Measurements from ENCODE around the gene ZNF2. TPM values are rescaled to one million over a fixed set of nuclear protein-coding genes. Genes with fewer than 3 reads are reported as not detected.

Gene ZNF2
- total and polyA plus RNA-seq, 2 experiments from 2014 or later, result 2.2 to 4.5 TPM

DNA sequence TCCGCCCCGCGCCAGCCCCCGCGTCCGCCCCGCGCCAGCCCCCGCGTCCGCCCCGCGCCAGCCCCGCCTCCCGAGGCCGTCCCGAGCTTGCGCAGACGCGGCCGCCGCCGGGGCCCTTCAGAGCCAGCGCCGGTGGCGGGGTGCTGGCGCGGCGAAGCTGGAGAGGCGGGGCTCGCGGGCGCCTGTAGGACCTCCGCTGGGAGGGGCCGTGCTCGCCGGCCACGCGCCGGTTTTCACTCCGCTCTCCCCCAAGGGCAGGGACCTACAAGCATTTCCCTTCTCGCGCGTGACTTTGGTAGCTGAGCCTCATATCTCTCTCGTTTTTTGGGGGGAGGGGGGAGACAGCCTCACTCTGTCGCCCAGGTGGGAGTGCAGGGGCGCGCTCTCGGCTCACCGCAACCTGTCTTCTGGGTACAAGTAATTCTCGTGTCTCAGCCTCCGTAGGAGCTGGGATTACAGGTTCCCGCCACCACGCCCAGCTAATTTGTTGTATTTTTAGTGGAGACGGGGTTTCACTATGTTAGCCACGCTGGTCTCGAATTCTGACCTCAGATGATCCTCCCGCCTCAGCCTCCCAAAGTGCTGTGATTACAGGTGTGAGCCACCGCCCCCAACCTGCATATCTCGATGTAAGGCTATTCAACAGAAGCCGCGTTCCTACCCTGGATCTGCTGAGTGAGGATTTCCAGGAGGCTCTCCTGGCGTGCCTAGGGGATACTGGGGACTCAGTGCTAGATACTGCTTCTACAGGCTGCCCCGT is 5.7 kb upstream of the ZNF2 start, which contains the start of gene ZNF514:
TSS of gene ZNF514 (minus strand) at position 159 of the 760 bp plus-strand sequence. CDS start 6,595 bp downstream, outside the sequence.
- H3K79me2 ChIP-seq, result peaks cover 28% of the 10 kb centered on the region
- H3K9me3 ChIP-seq (ENCODE audit: low read depth), result no peaks in the 10 kb centered on the region
- H3K4me2 ChIP-seq, result peak within 1 kb of the TSS; percentile 99
- no peaks in the 10 kb centered on the region for H3K27me3 ChIP-seq
- no peaks in the 10 kb centered on the region for H4K20me1 ChIP-seq (ENCODE audit: insufficient read depth, poor library complexity, severe bottlenecking)
- H3K4me3 ChIP-seq, result peak within 1 kb of the TSS; percentile 55
- TF ChIP-seq EZH2phosphoT487 (IDR thresholded peaks at IDR 0.05; ENCODE audit: low read depth, severe bottlenecking, unreplicated experiment) (no peak), EZH2 (IDR thresholded peaks at IDR 0.05; ENCODE audit: borderline replicate concordance) (no peak)
- TF ChIP-seq, protein P1, sequence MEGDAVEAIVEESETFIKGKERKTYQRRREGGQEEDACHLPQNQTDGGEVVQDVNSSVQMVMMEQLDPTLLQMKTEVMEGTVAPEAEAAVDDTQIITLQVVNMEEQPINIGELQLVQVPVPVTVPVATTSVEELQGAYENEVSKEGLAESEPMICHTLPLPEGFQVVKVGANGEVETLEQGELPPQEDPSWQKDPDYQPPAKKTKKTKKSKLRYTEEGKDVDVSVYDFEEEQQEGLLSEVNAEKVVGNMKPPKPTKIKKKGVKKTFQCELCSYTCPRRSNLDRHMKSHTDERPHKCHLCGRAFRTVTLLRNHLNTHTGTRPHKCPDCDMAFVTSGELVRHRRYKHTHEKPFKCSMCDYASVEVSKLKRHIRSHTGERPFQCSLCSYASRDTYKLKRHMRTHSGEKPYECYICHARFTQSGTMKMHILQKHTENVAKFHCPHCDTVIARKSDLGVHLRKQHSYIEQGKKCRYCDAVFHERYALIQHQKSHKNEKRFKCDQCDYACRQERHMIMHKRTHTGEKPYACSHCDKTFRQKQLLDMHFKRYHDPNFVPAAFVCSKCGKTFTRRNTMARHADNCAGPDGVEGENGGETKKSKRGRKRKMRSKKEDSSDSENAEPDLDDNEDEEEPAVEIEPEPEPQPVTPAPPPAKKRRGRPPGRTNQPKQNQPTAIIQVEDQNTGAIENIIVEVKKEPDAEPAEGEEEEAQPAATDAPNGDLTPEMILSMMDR (IDR thresholded peaks at IDR 0.05; ENCODE audit: poor library complexity), result no peak
- peaks cover 13% of the 10 kb centered on the region for H3K4me1 ChIP-seq (ENCODE audit: insufficient read depth)
- H3K27ac ChIP-seq, result peak within 1 kb of the TSS; percentile 74
- H2AFZ ChIP-seq, result peak within 1 kb of the TSS; percentile 89
- peak; percentile 93 for DNase-seq (ENCODE audit: low spot score)
- peaks cover 2% of the 10 kb centered on the region for H3K36me3 ChIP-seq (replicated peaks; ENCODE audit: insufficient read depth, low read depth)
- 12% methylated on average over 39 of the region's 64 CpGs for WGBS (ENCODE audit: low lambda C conversion rate, missing lambda C conversion rate)
- no peaks in the 10 kb centered on the region for H3K9me2 ChIP-seq (replicated peaks; ENCODE audit: insufficient read depth)

DNA sequence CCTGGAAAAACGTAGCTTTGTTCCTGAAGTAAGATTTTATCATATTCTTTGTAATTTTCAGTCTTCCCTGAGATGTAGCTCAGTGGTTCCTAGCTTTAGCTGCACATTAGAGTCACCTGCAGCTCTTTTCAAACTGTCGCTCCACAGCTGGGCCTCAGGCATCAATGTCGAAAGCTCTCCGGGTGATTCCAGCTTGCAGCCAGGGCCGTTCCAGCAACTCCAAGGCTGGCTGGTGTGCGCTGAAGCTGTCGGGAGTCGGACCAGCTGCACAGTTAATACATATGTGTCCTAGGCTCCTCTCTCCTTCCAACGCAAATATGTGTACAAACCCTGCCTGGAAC is 609 bp upstream of the ZNF2 start:
- no peaks in the 10 kb centered on the region for H4K20me1 ChIP-seq (ENCODE audit: insufficient read depth, poor library complexity, severe bottlenecking)
- no peak for TF ChIP-seq EZH2 (IDR thresholded peaks at IDR 0.05; ENCODE audit: borderline replicate concordance)
- TF ChIP-seq EZH2phosphoT487 (IDR thresholded peaks at IDR 0.05; ENCODE audit: low read depth, severe bottlenecking, unreplicated experiment), result no peak
- TF ChIP-seq, protein P1 (IDR thresholded peaks at IDR 0.05; ENCODE audit: poor library complexity), result no peak
- peak overlapping the region; percentile 99 for H3K27ac ChIP-seq
- no peaks in the 10 kb centered on the region for H3K27me3 ChIP-seq
- peak overlapping the region; percentile 93 for H3K4me2 ChIP-seq
- H3K9me2 ChIP-seq (replicated peaks; ENCODE audit: insufficient read depth), result no peaks in the 10 kb centered on the region
- no peaks in the 10 kb centered on the region for H3K9me3 ChIP-seq (ENCODE audit: low read depth)
- peaks cover 29% of the 10 kb centered on the region for H3K79me2 ChIP-seq
- 2% methylated on average over 9 of the region's 9 CpGs for WGBS (ENCODE audit: low lambda C conversion rate, missing lambda C conversion rate)
- H2AFZ ChIP-seq, result peak overlapping the region; percentile 91
- H3K4me3 ChIP-seq, result peak overlapping the region; percentile 73
- no peaks in the 10 kb centered on the region for H3K36me3 ChIP-seq (replicated peaks; ENCODE audit: insufficient read depth, low read depth)
- H3K4me1 ChIP-seq (ENCODE audit: insufficient read depth), result peaks cover 14% of the 10 kb centered on the region
- no peak for DNase-seq (ENCODE audit: low spot score)

DNA sequence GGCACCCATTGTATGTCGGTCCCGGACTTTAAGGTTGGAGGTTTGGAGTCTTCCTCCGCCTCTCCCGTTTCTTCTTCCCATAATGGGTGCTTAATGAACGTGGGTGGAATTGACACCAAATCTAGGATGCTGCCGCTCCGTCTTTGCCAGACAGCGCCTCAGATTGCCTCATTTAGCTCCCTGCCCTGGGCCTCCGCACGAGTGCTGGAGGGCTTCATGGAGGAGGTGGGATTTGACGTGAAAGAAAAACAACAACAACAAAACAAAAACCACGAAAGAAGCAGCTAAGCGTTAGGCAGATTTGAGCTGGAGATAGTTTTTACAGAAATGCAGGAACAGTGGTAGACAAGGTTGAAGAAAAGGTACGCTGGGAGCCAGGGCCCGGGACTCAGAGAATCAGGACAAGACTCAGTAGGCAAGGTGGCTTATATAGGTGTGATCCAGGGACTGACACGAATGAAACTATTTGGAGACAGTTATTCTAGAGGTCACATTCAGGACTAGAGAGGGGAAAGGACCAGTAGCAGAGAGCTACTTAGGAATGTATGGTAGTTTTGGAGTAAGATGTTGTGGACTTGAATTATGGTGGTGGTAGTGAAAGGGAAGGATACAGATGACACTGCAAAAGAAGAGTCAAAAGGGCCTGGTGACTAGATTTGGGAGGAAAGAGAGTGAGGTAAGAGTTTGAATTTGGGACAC is 605 bp downstream of the ZNF2 start:
- no peaks in the 10 kb centered on the region for H3K9me2 ChIP-seq (replicated peaks; ENCODE audit: insufficient read depth)
- H3K27ac ChIP-seq, result peak overlapping the region; percentile 47
- H3K9me3 ChIP-seq (ENCODE audit: low read depth), result no peaks in the 10 kb centered on the region
- no peaks in the 10 kb centered on the region for H3K27me3 ChIP-seq
- H4K20me1 ChIP-seq (ENCODE audit: insufficient read depth, poor library complexity, severe bottlenecking), result no peaks in the 10 kb centered on the region
- peak overlapping the region; percentile 87 for H3K4me2 ChIP-seq
- TF ChIP-seq EZH2 (IDR thresholded peaks at IDR 0.05; ENCODE audit: borderline replicate concordance) (no peak), EZH2phosphoT487 (IDR thresholded peaks at IDR 0.05; ENCODE audit: low read depth, severe bottlenecking, unreplicated experiment) (no peak)
- TF ChIP-seq, protein P1 (IDR thresholded peaks at IDR 0.05; ENCODE audit: poor library complexity), result no peak
- peaks cover 29% of the 10 kb centered on the region for H3K79me2 ChIP-seq
- peaks cover 14% of the 10 kb centered on the region for H3K4me1 ChIP-seq (ENCODE audit: insufficient read depth)
- no peaks in the 10 kb centered on the region for H3K36me3 ChIP-seq (replicated peaks; ENCODE audit: insufficient read depth, low read depth)
- WGBS (ENCODE audit: low lambda C conversion rate, missing lambda C conversion rate), result 9% methylated on average over 16 of the region's 16 CpGs
- DNase-seq (ENCODE audit: low spot score), result no peak
- H3K4me3 ChIP-seq, result peak overlapping the region; percentile 72
- peak overlapping the region; percentile 67 for H2AFZ ChIP-seq
